ENCODE results near the gene TMBIM1.

TMBIM1 gene

GRCh38 chr2:218292048-218293014 is at the start of gene TMBIM1:
Gene TMBIM1 (minus strand): TSS chr2:218292503. CDS start chr2:218282141, 10,362 bp downstream.
- no peak for FAIRE-seq
- peak; percentile 80 for DNase-seq (ENCODE audit: insufficient read length, low spot score)
- TF ChIP-seq POLR2A (IDR thresholded peaks at IDR 0.05; ENCODE audit: low read depth, low read length), result peak; percentile 67

- FAIRE-seq (no peak), DNase-seq (ENCODE audit: insufficient read length, low spot score) (no peak)
- no peak for TF ChIP-seq POLR2A (IDR thresholded peaks at IDR 0.05; ENCODE audit: low read depth, low read length)
Observed at GRCh38 chr2:218341381-218341780, 49.1 kb upstream of the TMBIM1 start.

- TF ChIP-seq POLR2A (IDR thresholded peaks at IDR 0.05; ENCODE audit: low read depth, low read length), result no peak
- FAIRE-seq (no peak), DNase-seq (ENCODE audit: insufficient read length, low spot score) (no peak)
Observed at GRCh38 chr2:218340656-218341055, 48.4 kb upstream of the TMBIM1 start.

- no peak for DNase-seq (ENCODE audit: insufficient read length, low spot score)
- no peak for TF ChIP-seq POLR2A (IDR thresholded peaks at IDR 0.05; ENCODE audit: low read depth, low read length)
- FAIRE-seq, result no peak
Observed at GRCh38 chr2:218334531-218334930, 42.2 kb upstream of the TMBIM1 start.

GRCh38 chr2:218332920-218333645 is 40.8 kb upstream of the TMBIM1 start:
- DNase-seq (ENCODE audit: insufficient read length, low spot score) (no peak), FAIRE-seq (no peak)
- no peak for TF ChIP-seq POLR2A (IDR thresholded peaks at IDR 0.05; ENCODE audit: low read depth, low read length)

GRCh38 chr2:218332288-218332687 is 40.0 kb upstream of the TMBIM1 start:
- no peak for TF ChIP-seq POLR2A (IDR thresholded peaks at IDR 0.05; ENCODE audit: low read depth, low read length)
- no peak for FAIRE-seq
- no peak for DNase-seq (ENCODE audit: insufficient read length, low spot score)

GRCh38 chr2:218331745-218332144 is 39.4 kb upstream of the TMBIM1 start:
- no peak for TF ChIP-seq POLR2A (IDR thresholded peaks at IDR 0.05; ENCODE audit: low read depth, low read length)
- no peak for DNase-seq (ENCODE audit: insufficient read length, low spot score)
- FAIRE-seq, result no peak

GRCh38 chr2:218329826-218330593 is 37.7 kb upstream of the TMBIM1 start:
- no peak for DNase-seq (ENCODE audit: insufficient read length, low spot score)
- no peak for TF ChIP-seq POLR2A (IDR thresholded peaks at IDR 0.05; ENCODE audit: low read depth, low read length)
- FAIRE-seq, result no peak

- no peak for FAIRE-seq
- DNase-seq (ENCODE audit: insufficient read length, low spot score), result no peak
Observed at GRCh38 chr2:218329027-218329825, 36.9 kb upstream of the TMBIM1 start.

GRCh38 chr2:218328294-218328693 is 36.0 kb upstream of the TMBIM1 start:
- FAIRE-seq (no peak), DNase-seq (ENCODE audit: insufficient read length, low spot score) (no peak)
- no peak for TF ChIP-seq POLR2A (IDR thresholded peaks at IDR 0.05; ENCODE audit: low read depth, low read length)

More at GRCh38 chr2:218329027-218329825, 36.9 kb upstream of the TMBIM1 start:
- no peak for TF ChIP-seq POLR2A (IDR thresholded peaks at IDR 0.05; ENCODE audit: low read depth, low read length)

- DNase-seq (ENCODE audit: insufficient read length, low spot score) (no peak), FAIRE-seq (no peak)
- no peak for TF ChIP-seq POLR2A (IDR thresholded peaks at IDR 0.05; ENCODE audit: low read depth, low read length)
Observed at GRCh38 chr2:218327451-218328210, 35.3 kb upstream of the TMBIM1 start.

- no peak for TF ChIP-seq POLR2A (IDR thresholded peaks at IDR 0.05; ENCODE audit: low read depth, low read length)
- no peak for FAIRE-seq
Observed at GRCh38 chr2:218326315-218326714, 34.0 kb upstream of the TMBIM1 start.

More at GRCh38 chr2:218326315-218326714, 34.0 kb upstream of the TMBIM1 start:
- DNase-seq (ENCODE audit: insufficient read length, low spot score), result no peak
